NOMO-1 treated with dmso at 0.1 percent for 144 hours (cell line): ENCODE results near the gene PPP1R14C.
"Not testable (repeated sequence)": the region's sequence is repeated elsewhere in the genome, so short reads cannot be mapped to it uniquely, and the experiment has no call there.

ENCODE experiments used
- DNase-seq: peaks from one replicate; lab custom pipeline; 2025; ENCODE audit not compliant: unreplicated experiment; lab: John Stamatoyannopoulos, UW

PPP1R14C gene

GRCh38 chr6:150165020-150165702 lies 22.3 kb downstream of the PPP1R14C start:
- DNase-seq, result no peak

DNA sequence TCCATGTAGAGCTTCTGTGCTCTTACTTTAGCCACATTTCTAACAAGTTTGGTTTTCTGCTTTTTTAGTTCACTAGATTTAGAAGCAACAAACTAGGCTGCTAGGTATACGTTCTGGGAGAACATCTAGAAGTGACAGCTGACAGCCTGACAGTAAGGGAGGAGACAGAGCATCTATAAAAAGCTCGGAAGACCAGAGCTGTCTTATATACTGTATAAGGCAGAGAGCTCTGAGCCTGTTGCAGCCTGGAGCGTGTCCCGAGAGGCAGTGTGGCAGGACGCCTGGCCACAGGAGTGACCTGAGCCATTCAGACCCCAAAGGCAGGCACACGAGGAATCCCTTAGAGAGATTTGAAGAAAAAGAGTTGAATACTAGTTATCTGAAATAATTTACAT lies 24.6 kb downstream of the PPP1R14C start:
- no peak for DNase-seq

- DNase-seq, result no peak
Measured at GRCh38 chr6:150169181-150169580, 26.3 kb downstream of the PPP1R14C start.

DNA sequence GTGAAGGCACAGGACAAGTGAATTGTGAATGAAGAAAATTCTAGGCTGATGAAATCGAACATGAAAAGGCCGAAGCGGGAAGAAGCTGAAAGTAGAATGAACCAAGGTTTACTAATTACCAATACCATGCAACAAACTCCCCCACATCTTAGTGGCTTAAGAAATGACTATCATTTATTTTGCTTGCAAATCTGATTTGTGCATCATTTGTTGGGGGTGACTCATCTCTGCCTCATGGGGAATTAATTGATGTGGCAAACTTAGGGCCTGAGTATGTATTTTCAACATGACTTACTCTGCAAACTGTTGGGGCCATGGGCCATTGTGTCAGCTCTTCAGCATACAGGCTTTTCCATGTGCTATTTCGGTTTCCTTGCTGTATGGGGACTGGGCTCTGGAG lies 26.8 kb downstream of the PPP1R14C start:
- DNase-seq, result no peak

DNA sequence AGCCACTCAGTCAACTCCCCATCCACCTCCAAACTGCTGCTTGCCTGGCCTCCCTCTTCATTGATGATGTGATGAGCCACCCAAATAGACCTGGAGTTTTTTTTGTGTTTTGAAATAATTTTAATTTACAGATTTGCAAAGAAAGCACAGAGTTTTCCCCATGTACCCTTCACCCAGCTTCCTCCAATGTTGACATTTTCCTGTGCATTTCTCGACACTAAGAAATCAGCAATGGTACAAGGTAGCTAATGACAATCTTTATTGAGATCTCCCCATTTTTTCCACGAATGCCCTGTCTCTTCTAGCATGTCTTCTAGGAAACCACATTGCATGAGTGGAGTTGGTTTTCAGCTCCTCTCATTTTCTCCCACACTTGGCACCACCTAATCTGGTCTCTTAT lies 30.1 kb downstream of the PPP1R14C start:
- no peak for DNase-seq

- DNase-seq, result no peak
Measured at GRCh38 chr6:150175586-150176151, 32.8 kb downstream of the PPP1R14C start.

DNA sequence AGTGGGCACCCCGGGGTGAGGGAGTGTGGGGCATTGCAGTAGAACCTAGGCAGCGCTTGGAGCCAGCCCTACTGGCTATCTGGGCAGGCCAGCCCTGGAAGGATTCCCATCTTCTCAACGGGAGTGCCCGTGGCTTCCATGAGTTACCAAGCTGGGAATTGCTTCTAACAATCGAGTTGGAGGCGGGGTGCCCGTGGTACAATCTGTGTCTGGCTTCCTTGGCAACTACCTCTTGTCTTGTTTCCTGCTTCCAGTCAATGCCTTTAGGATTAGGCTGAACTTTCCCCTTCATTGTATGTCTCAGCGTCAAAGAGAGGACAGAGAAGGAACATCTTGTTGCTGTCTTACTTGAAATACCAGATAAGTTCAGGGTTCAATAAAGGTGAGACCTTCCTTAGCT lies 33.3 kb downstream of the PPP1R14C start:
- DNase-seq, result no peak

- no peak for DNase-seq
Measured at GRCh38 chr6:150176659-150177058, 33.8 kb downstream of the PPP1R14C start.

DNA sequence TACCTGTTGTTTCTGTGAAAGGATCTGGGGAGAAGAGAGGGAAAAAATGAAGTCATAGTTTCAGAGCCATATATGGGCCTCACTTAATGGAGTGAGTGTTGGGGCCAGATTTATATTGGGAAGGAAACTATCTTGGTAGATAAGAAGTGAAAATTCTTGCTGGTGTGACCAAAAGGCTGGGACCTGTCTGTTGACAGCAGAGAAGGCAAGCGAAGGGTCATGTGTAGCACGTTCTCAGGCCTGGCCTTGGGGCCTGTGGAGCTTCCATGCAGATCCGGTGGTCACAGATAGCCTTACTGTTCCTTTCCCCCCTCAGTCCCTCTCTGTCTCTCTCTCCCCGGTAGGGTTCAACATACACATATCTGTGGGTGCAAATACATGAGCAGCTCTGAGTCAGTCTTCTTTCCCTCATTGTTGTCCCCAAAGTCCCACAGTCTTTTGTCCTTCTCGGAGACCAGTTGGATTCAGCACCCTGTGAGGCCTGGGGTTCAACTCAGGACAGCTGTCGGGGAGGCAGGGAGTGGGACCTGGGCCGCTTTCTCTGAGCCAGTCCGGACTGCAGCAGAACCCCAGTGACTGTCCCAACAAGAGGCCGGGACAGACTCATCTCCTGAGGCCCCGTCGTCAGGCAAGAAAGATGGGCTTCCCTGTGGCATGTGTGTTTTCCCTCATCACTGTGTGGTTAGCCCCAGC lies 34.6 kb downstream of the PPP1R14C start:
- no peak for DNase-seq

- no peak for DNase-seq
Measured at GRCh38 chr6:150177952-150178520, 35.2 kb downstream of the PPP1R14C start.

- DNase-seq, result no peak
Measured at GRCh38 chr6:150179030-150179429, 36.2 kb downstream of the PPP1R14C start.

DNA sequence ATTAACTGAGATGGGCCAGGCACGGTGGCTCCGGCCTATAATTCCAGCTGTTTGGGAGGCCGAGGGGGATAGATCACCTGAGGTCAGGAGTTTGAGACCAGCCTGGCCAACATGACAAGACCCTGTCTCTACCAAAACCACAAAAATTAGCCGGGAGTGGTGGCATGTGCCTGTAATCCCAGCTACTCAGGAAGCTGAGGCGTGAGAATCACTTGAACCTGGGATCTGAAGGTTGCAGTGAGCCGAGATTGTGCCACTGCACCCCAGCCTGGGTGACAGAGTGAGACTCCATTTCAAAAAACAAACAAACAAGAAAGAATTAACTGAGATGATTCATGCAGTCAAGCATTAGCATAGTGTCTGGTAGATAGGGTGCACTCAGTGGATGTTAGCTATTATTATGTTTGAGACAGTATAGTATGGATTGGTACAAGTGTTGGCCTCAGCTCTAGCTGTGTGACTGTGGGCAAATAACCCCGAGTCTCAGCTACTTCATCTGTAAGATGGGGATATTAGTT lies 37.1 kb downstream of the PPP1R14C start:
- DNase-seq, result not testable (repeated sequence)

- no peak for DNase-seq
Measured at GRCh38 chr6:150180517-150180916, 37.7 kb downstream of the PPP1R14C start.

- no peak for DNase-seq
Measured at GRCh38 chr6:150182460-150183078, 39.7 kb downstream of the PPP1R14C start.

DNA sequence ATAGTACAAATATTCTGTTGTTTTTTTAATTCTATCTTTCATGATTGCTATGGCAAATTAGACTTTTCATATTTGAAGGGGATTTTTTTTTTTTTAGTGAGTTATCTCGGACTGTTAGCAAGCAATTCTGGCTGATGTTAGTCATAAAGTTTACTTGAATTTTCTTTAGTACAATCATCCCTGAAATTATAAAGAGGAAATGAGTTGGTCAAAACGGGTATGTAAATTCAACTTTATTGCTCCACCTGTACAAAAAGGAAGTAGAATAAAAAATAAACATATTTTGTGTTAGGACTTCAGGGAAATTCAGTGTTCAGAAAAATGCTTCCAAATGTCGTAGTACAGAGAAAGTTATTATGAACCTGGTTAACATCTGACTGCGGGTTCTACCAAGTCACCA lies 40.3 kb downstream of the PPP1R14C start:
- DNase-seq, result peak; percentile 30

- no peak for DNase-seq
Measured at GRCh38 chr6:150183966-150184365, 41.1 kb downstream of the PPP1R14C start.

GRCh38 chr6:150184850-150185731 lies 42.2 kb downstream of the PPP1R14C start:
- no peak for DNase-seq

DNA sequence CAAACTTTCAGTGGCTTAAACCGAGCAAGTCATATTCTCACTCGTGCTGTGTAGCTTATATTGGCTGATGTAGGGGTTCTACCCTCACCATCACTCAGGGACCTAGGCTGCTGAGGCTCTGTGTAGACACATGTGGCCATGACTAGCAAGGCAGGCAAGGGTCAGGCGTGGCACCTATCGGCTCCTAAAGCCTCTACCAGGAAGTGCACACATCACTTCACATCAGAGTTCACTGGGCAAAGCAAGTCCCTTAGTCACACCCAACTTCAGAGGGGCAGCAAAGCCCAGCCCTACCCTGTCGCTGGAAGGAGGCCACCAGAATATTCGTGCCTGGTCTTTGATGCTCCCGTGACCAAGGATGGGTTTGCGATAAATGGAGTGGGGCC lies 42.9 kb downstream of the PPP1R14C start:
- DNase-seq, result no peak

- DNase-seq, result no peak
Measured at GRCh38 chr6:150186129-150186898, 43.5 kb downstream of the PPP1R14C start.

- DNase-seq, result not testable (repeated sequence)
Measured at GRCh38 chr6:150187433-150187832, 44.6 kb downstream of the PPP1R14C start.
